ENCODE results near the gene HIPK2. TPM values are rescaled to one million over a fixed set of nuclear protein-coding genes. Genes with fewer than 3 reads are reported as not detected.
"Not testable (repeated sequence)": the region's sequence is repeated elsewhere in the genome, so short reads cannot be mapped to it uniquely, and the experiment has no call there.

Gene HIPK2
- total RNA-seq, 1 donor from 2014 or later = 6.0 TPM

GRCh38 chr7:139568813-139569490 lies 208.8 kb downstream of the HIPK2 start:
- DNase-seq (ENCODE audit: low spot score) = no peak

GRCh38 chr7:139568346-139568675 lies 209.5 kb downstream of the HIPK2 start:
- no peak for DNase-seq (ENCODE audit: low spot score)

GRCh38 chr7:139567647-139568345 lies 210.0 kb downstream of the HIPK2 start:
- no peak for DNase-seq (ENCODE audit: low spot score)

DNA sequence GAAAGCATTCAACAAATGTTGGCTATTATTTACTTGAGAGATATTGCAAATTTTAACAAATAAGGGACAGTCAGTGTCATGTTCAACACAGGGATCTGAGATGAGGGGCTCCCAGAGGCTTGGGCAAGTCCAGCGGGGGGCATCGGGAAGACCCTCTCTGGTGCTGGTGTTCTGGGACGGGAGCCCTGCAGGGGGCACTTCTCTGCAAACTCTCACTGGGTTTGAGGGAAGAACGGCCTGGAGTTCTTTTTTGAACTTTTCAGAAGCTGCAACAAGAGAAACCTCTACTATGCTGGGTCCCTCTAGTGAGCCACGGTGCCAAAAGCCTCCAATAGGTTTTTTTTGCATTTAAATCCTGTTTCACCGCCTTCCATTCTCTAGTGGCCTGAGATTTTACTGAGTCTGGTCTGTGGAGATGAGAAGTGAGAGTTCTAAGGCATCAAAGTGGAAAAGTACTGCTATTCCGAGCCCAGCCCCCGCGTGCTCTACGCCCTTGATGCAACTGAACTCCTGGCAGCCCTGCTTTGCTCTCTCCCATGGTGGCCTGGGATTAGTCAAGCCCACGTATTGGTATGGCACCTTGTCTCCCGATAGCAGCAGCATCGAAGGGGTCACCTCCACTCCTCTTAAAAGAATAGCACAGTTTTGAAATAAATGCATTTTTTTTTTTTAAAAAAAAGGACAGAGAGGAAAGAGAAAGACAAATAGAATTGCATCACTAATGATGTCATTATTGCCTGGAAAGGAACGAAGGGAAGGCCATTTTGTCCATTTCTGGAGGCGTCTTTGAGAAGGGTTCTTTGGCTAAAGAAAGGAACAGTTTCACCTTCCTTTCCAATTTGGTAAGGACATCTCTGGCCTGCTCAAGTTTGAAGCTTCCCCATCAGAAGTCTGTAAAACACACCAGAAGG lies 210.8 kb downstream of the HIPK2 start:
- DNase-seq (ENCODE audit: low spot score) = no peak

GRCh38 chr7:139566075-139566474 lies 211.7 kb downstream of the HIPK2 start:
- no peak for DNase-seq (ENCODE audit: low spot score)

DNA sequence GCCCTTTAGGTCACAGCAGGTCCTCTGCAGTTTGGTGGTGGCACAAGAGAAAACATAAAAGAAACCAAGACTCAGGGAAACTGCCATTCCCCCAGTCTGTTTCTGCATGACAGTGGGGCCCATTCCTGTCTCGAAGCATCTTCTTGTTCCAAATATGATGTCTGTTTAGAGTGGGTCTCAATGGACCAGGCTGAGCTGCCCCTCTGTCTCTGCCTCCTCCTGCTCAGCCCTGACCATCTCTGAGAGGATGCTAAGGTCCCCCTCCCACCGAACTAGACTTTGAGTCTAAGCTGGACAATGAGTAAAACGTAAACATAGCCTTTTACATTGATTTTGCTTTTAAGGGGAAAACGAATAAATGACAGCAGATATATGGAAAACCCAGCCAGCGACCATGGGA lies 213.9 kb downstream of the HIPK2 start:
- DNase-seq (ENCODE audit: low spot score) = no peak

GRCh38 chr7:139562961-139563565 lies 214.7 kb downstream of the HIPK2 start:
- no peak for DNase-seq (ENCODE audit: low spot score)

GRCh38 chr7:139562491-139562890 lies 215.3 kb downstream of the HIPK2 start:
- DNase-seq (ENCODE audit: low spot score) = no peak

DNA sequence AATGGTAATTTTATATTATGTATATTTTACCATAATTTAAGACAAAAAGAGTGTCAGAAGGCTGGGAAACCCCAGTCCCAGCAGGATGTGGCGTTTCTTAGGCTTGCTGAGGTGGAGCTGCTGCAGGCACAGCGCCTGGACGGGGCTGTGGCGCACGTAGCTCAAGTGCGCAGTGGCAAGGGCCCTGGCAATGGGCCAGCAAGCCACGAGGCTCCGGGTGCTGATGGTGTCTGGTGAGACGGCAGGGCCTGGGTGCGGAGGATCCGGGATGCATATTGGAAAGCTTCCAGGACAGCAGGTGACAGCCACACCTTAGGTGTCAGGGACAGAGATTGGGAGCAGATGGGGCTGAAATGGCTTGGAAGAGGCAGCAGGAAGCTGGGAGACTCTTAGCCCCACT lies 217.1 kb downstream of the HIPK2 start:
- no peak for DNase-seq (ENCODE audit: low spot score)

- DNase-seq (ENCODE audit: low spot score) = no peak
Measured at GRCh38 chr7:139560199-139560598, 217.6 kb downstream of the HIPK2 start.

DNA sequence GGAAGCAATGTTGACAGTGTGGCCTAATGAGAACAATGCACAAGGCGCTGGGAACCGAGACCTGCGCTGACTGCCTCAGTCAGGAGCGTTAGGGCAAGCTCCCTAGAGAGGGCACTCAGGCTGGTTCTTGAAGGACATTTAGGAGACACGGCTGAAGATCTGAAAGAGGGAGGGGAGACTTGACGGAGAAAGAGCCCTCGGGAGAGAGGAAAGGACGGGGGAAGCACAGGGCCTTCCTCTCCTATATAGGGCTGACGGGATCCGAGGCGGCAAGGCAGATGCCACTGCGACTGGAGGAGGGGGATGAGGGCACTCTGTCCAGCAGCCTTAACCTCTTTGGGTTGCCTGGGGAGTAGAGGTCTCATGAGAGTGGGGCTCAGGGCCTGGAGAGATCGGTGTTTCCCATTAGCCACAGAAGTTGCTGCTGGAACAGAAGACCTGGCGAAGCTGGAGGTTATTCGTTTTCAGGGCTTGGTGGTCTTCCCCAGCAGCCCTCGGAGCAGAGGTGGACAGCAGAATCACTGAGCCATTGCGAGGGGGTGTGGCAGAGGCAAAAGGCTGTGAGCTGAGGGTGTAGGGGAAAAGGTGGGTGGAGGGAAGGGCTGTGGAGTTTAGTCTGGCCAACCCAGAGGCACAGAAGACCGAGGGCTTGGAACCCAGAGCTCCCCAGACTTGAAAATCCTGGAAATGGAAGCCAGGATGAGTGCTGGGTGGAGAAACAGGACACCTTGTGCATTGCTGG lies 218.3 kb downstream of the HIPK2 start:
- DNase-seq (ENCODE audit: low spot score) = no peak

DNA sequence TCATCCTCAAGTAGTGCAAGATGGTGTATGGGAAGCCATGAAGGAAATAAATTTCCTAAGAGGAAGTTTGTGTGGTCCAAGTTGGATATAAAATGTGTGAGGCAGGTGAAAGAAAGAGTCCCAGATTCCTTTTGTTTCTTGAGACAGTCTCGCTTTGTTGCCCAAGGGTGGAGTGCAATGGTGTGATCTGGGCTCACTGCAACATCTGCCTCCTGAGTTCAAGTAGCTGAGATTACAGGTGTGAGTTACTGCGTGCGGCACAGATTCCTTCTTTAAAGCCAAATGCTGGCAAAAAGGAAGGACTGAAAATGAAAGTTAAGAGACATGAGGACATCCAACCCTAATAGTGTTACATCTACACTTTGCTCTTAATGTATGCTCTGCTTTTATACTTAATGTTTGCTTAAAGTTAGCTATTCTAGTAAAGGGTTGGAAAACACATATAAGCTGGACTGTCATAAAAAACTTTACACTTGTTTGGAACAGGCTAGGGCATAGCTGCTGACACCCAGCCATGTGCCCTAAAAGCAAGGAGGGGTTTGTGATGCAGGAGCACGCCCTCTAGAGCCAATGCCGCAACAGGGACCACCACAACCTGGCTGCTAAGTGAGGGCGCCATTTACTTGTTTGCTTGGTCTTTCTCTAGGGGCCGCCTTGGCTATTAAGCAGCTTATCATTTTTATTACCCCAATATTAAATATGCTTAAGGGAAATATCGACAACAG lies 219.8 kb downstream of the HIPK2 start:
- no peak for DNase-seq (ENCODE audit: low spot score)

- DNase-seq (ENCODE audit: low spot score) = not testable (repeated sequence)
Measured at GRCh38 chr7:139553991-139554700, 223.7 kb downstream of the HIPK2 start.

DNA sequence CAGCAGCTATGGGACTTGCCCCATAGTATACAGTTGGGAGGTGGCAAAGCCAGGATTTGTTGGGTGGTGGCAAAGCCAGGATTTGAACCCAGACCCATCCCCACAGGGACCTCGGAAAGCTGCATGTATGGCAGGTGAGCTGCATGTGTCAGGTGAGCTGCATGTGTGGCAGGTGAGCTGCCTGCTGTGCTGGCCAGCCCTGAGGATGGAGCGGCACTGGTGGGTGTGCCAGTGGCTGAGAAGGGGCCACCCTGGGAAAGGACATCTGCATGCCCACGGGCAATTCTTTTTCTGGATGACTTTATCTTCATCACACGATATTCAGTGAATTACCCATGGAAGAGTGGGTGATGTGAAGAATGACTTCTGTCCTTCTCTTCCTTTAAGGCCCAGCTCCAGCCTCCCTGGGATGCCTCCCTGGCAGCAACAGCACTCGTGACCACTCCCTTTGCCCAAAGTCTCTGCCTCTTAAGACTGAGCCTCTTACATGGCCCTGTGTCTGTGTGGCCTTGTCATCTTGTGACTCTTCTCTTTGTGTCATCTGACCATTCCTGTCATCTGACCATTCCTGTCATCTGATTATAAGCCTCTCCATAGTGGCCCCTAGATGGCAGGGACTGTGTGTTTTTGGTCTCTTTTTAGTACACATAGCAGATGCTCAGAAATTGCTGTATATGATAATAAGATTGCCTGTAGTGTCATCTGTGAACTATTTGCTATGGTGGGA lies 229.3 kb downstream of the HIPK2 start:
- no peak for DNase-seq (ENCODE audit: low spot score)

GRCh38 chr7:139544645-139545044 lies 233.2 kb downstream of the HIPK2 start:
- no peak for DNase-seq (ENCODE audit: low spot score)

DNA sequence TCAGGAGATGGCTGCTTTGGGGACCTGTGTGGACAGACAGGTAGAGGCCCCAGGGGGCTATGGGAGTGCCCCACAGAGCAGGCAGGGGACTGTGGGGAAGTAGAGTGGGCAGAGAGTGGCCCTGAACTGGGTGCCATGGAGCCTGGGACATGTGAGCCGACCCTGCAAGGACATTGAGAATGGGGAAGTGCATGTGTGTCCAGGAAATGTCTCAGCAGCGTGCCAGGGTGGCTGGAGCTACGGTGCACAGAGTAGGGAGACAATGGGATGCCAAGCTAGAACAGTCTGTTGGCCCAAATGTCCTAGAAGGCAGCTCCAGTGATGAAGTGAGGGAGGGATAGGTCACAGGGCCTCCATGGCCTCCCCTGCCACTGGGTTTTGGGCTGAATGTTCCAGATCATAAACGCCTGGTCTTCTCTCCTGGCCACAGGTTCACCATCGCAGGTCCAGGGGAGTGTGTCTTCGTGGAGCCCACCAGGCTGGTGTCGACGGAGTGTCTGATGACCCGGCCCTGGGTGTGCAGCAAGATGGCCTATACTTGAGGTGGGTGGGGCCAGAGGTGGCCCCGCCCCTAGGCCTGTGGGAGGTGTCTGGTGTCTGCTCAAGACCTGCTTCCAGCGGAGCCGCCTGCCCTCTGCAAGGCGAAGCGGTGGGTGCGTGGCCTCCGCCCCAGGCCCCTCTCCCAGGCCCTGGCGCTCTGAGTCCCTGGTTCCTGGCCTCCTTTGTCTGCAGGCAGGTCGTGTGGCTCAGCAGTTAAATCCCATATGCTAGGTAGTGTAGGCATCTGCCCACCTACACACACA lies 233.8 kb downstream of the HIPK2 start:
- no peak for DNase-seq (ENCODE audit: low spot score)

DNA sequence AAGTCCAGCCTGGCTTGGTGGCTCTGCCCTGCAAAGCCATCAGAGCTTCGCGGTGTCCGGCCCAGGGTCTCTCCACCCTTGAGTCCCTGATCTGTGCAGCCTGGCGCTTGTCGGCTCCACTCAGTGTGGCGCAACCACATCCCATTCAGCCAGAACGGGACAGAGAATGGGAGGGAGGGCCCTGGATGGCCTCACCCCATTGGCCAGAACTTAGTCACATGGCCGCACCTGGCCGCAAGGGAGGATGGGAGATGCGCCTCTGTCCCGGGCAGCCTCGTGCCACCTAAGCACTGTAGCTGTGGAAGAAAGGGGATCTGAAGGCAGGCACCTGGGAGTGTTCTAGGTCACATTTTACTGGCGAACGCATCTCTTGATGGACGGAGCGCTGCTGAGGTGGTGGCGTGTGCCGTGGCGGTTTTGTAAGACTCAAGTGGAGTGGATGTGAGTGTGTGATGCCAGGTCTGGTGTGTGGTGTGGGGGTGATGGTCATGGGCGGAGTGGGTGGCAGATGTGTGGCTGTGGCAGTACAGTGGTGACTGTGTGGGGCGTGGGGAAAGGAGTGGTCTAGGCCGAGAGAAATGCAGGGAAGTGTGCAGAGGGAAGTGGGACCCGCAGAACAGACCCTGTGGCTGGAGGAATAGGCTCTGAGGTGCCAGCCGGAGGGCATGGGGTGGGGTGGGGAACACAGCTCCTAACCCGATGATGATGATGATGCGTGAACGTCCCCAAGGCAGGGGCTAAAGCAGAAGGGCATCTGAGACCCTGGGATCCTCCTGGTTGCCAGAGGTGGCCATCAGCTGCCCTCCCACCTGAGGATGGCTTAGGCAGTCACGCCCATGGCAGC lies 235.3 kb downstream of the HIPK2 start:
- no peak for DNase-seq (ENCODE audit: low spot score)

Measured in umbilical cord (tissue), 2 donors.